Measurements from ENCODE around the gene OR52A5. TPM values are rescaled to one million over a fixed set of nuclear protein-coding genes. Genes with fewer than 3 reads are reported as not detected.

OR52A5 gene
- polyA plus RNA-seq, 1 donor (not counting 4 experiments of a cell fraction or from before 2014, with no cell fraction given), result not detected

DNA sequence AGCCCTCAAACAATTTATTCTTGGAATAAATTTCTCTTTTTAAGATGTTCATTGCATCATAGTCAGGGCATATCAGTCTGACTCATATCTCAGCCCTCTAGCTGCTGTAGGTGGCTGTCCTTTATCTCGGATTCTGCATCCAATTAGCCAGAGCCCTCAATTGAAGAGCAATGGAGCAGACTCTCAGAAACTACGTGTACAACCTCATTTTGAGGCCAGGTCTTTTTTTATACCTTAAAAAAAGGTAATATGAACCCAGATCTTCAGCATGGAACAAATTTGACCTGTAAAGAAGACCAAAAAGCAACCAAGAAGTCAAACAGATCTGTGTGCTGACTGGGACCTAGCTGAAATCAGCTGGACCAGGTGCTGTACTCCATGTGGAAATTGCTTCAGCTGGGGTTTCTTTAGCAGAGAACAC, 8.7 kb downstream of the OR52A5 start:
- Histone ChIP-seq H3K79me2 (ENCODE audit: control insufficient read depth, insufficient read depth, low read length) (no peaks in the 10 kb centered on the region), H3K9me1 (ENCODE audit: control insufficient read depth, extremely low read depth, insufficient read depth, low read length) (no peaks in the 10 kb centered on the region), H3K4me1 (ENCODE audit: control insufficient read depth, extremely low read depth, insufficient read depth, low read length) (no peaks in the 10 kb centered on the region), H3K4me2 (ENCODE audit: control insufficient read depth, extremely low read depth, insufficient read depth, low read depth, low read length) (no peak overlapping the region), H3K36me3 (ENCODE audit: control insufficient read depth in 2 of 2, extremely low read depth in 1 of 2, insufficient read depth in 2 of 2, low read length in 2 of 2) (no peaks in the 10 kb centered on the region), H3K27me3 (ENCODE audit: control insufficient read depth, extremely low read depth, insufficient read depth, low read length) (no peaks in the 10 kb centered on the region), H4K20me1 (ENCODE audit: control insufficient read depth, extremely low read depth, insufficient read depth, low read length) (no peaks in the 10 kb centered on the region), H3K4me3 (ENCODE audit: control insufficient read depth in 2 of 3, extremely low read depth in 1 of 3, insufficient read depth in 2 of 3, low read depth in 1 of 3, low read length in 3 of 3) (no peak overlapping the region), H2AFZ (ENCODE audit: control insufficient read depth, low read length) (no peak overlapping the region), H3K9me3 (ENCODE audit: control insufficient read depth, low read depth, low read length) (no peaks in the 10 kb centered on the region), H3K9ac (ENCODE audit: control insufficient read depth, extremely low read depth, insufficient read depth, low read length) (no peak overlapping the region), H3K27ac (ENCODE audit: control insufficient read depth, insufficient read depth, low read length) (no peak overlapping the region)
- dilution Hi-C loops (cut with MboI; ENCODE audit: extremely low pct_ligation_motif_present, low sequenced_read_pairs), result no loop called here
- no peak for TF ChIP-seq EZH2 (IDR thresholded peaks at IDR 0.05; ENCODE audit: low read length)
- TF ChIP-seq, protein P1, sequence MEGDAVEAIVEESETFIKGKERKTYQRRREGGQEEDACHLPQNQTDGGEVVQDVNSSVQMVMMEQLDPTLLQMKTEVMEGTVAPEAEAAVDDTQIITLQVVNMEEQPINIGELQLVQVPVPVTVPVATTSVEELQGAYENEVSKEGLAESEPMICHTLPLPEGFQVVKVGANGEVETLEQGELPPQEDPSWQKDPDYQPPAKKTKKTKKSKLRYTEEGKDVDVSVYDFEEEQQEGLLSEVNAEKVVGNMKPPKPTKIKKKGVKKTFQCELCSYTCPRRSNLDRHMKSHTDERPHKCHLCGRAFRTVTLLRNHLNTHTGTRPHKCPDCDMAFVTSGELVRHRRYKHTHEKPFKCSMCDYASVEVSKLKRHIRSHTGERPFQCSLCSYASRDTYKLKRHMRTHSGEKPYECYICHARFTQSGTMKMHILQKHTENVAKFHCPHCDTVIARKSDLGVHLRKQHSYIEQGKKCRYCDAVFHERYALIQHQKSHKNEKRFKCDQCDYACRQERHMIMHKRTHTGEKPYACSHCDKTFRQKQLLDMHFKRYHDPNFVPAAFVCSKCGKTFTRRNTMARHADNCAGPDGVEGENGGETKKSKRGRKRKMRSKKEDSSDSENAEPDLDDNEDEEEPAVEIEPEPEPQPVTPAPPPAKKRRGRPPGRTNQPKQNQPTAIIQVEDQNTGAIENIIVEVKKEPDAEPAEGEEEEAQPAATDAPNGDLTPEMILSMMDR (optimal IDR thresholded peaks at IDR 0.05 in 1 of 3, IDR thresholded peaks at IDR 0.05 in 1 of 3, conservative IDR thresholded peaks at IDR 0.05 in 1 of 3; ENCODE audit: extremely low read depth in 1 of 3, insufficient read depth in 2 of 3, low read length in 3 of 3), result no peak
- no peak for DNase-seq (ENCODE audit: low read depth, low spot score)
- FAIRE-seq, result no peak

DNA sequence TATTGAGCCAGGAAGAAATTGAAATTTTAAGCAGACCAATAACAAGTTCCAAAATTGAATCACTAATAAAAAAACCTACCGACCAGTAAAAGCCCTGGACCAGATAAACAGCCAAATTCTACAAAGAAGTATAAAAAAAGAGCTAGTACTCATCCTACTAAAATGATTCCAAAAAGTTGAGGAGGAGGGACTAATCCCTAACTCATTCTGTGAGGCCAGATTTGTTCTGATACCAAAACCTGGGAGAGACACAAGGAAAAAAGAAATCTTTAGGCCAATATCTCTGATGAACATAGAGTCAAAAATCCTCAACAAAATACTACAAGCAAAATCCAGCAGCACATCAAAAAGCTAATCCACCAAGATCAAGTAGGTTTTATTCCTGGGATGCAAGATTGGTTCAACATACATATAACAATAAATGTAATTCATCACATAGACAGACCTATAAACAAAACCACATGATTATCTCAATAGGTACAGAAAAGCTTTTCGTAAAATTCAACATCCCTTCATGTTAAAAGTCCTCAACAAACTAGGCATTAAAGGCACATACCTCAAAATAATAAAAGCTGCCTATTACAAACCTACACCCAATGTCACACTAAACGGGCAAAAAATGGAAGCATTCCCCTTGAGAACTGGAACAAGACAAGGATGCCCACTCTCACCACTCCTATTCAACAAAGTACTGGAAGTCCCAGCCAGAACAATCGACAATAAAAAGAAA, 13.1 kb downstream of the OR52A5 start:
- no peak overlapping the region for H3K4me3 ChIP-seq (ENCODE audit: control insufficient read depth in 2 of 3, extremely low read depth in 1 of 3, insufficient read depth in 2 of 3, low read depth in 1 of 3, low read length in 3 of 3)
- TF ChIP-seq, protein P1 (optimal IDR thresholded peaks at IDR 0.05 in 1 of 3, IDR thresholded peaks at IDR 0.05 in 1 of 3, conservative IDR thresholded peaks at IDR 0.05 in 1 of 3; ENCODE audit: extremely low read depth in 1 of 3, insufficient read depth in 2 of 3, low read length in 3 of 3), result no peak
- no peak for TF ChIP-seq EZH2 (IDR thresholded peaks at IDR 0.05; ENCODE audit: low read length)
- no peaks in the 10 kb centered on the region for H4K20me1 ChIP-seq (ENCODE audit: control insufficient read depth, extremely low read depth, insufficient read depth, low read length)
- dilution Hi-C loops (cut with MboI; ENCODE audit: extremely low pct_ligation_motif_present, low sequenced_read_pairs), result no loop called here
- no peaks in the 10 kb centered on the region for H3K4me1 ChIP-seq (ENCODE audit: control insufficient read depth, extremely low read depth, insufficient read depth, low read length)
- DNase-seq (ENCODE audit: low read depth, low spot score) (no peak), FAIRE-seq (no peak)
- H3K9ac ChIP-seq (ENCODE audit: control insufficient read depth, extremely low read depth, insufficient read depth, low read length), result no peak overlapping the region
- no peaks in the 10 kb centered on the region for H3K27me3 ChIP-seq (ENCODE audit: control insufficient read depth, extremely low read depth, insufficient read depth, low read length)
- no peak overlapping the region for H3K4me2 ChIP-seq (ENCODE audit: control insufficient read depth, extremely low read depth, insufficient read depth, low read depth, low read length)
- no peak overlapping the region for H2AFZ ChIP-seq (ENCODE audit: control insufficient read depth, low read length)
- no peak overlapping the region for H3K27ac ChIP-seq (ENCODE audit: control insufficient read depth, insufficient read depth, low read length)
- H3K79me2 ChIP-seq (ENCODE audit: control insufficient read depth, insufficient read depth, low read length), result no peaks in the 10 kb centered on the region
- H3K9me1 ChIP-seq (ENCODE audit: control insufficient read depth, extremely low read depth, insufficient read depth, low read length), result no peaks in the 10 kb centered on the region
- H3K9me3 ChIP-seq (ENCODE audit: control insufficient read depth, low read depth, low read length), result no peaks in the 10 kb centered on the region
- H3K36me3 ChIP-seq (ENCODE audit: control insufficient read depth in 2 of 2, extremely low read depth in 1 of 2, insufficient read depth in 2 of 2, low read length in 2 of 2), result no peaks in the 10 kb centered on the region

Measured in keratinocyte (primary cell).